GM12865 (cell line): ENCODE data around the gene ANKRD2.
A peak's percentile ranks its signal among the peaks of the same experiment; 100 is the strongest.

ENCODE experiments used
- DNase-seq: peaks from one replicate; pipeline ENCODE4 v3.0.0; 2010; ENCODE audit warnings: low read depth
- H3K4me3 ChIP-seq: 2 replicates; pipeline ENCODE4 v1.5.1; 2011; ENCODE audit warnings: mild to moderate bottlenecking, low read depth, low read length, control low read depth
- TF ChIP-seq, protein P1 (sequence below): IDR thresholded peaks from 2 replicates; pipeline ENCODE4 v1.5.1; 2011; ENCODE audit warnings: low read length, control low read depth, low read depth, inconsistent platforms; ENCODE audit not compliant: insufficient read depth; ENCODE audit errors: missing control alignments

The ANKRD2 gene

DNA sequence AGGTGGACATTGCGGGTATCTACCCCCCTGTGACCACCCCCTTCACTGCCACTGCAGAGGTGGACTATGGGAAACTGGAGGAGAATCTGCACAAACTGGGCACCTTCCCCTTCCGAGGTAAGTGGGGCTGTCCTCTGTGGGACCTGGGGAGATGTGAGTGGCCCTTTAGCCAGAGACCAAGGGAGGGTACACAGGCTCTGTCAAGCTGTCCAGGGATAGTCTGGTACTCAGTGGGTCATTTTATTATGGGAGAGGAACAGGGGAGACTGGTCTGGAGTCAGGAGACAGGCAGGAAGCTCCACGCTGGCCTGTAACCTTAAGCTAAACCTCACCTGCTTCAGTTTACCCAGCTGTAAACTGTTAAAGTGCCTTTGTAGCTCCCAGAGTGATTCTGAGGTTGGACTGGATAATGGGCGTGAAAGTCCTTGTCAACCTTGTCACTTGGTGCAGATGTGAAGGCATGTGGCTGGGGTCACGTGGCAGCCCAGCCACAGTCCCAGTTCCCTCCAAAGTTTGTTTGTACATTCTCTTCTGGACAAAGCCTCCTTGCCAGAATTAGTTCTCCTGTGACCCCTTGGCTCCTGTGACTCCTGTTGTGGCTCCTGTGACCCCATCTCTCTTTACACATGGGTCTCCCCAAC lies 12.3 kb downstream of the ANKRD2 start:
- H3K4me3 ChIP-seq, result no peak overlapping the region
- DNase-seq, result no peak
- TF ChIP-seq, protein P1, sequence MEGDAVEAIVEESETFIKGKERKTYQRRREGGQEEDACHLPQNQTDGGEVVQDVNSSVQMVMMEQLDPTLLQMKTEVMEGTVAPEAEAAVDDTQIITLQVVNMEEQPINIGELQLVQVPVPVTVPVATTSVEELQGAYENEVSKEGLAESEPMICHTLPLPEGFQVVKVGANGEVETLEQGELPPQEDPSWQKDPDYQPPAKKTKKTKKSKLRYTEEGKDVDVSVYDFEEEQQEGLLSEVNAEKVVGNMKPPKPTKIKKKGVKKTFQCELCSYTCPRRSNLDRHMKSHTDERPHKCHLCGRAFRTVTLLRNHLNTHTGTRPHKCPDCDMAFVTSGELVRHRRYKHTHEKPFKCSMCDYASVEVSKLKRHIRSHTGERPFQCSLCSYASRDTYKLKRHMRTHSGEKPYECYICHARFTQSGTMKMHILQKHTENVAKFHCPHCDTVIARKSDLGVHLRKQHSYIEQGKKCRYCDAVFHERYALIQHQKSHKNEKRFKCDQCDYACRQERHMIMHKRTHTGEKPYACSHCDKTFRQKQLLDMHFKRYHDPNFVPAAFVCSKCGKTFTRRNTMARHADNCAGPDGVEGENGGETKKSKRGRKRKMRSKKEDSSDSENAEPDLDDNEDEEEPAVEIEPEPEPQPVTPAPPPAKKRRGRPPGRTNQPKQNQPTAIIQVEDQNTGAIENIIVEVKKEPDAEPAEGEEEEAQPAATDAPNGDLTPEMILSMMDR, result no peak

DNA sequence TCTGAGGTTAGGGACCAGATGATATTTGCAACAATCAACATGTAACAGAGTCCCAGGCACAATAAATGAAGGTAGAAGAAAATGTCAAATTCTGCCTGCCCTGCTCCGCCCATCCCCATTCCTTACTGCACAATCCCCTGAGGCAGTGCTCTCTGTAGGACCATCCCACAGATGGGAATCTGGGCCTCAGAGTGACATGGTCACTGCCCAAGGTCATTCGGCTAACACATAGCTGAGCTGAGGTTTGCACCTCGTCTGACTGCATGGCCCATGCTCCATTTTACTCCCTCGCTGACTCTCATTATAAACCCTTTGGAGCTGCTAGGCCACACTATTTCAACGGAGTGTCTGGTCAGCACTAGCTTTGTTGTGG lies 12.8 kb downstream of the ANKRD2 start:
- no peak overlapping the region for H3K4me3 ChIP-seq
- TF ChIP-seq, protein P1, result no peak
- no peak for DNase-seq

DNA sequence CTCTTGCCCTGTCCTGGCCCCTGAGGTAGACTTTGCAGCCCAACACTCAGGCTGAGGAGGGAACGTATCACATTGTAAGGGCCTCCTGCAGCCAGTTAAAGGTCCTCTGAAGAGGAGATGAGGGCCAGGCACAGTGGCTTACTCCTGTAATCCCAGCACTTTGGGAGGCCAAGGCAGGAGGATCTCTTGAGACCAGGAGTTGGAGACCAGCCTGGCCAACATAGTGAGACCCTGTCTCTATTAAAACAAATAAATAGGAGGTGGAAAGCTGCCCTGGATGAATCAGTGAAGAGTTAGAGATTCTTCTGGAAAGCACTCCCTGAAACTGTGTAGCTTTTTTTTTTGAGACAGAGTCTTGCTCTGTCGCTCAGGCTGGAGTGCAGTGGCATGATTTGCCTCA lies 14.6 kb downstream of the ANKRD2 start:
- TF ChIP-seq, protein P1, result no peak
- H3K4me3 ChIP-seq, result no peak overlapping the region
- no peak for DNase-seq

DNA sequence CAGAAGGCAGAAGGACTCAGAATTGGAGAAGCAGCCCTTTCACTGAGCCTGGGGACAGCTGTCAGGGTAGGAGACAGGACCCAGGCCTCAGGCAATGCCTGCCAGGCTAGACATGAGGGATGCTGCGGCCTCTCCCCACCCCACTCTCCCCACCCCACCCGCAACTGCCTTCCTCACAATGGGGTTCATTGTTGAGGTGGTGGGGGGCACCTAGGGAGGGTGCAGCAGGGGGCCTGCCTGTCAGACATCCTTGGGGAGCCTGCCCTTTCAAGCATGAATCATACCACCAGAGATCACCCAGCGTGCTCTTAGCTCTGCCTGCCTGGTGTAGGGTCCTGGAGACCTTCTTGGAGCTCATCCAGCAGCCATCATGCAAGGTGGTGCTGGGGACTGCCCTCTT lies 16.9 kb downstream of the ANKRD2 start, which contains the start of gene C10orf62:
Gene C10orf62, plus strand, starts transcription at position 243 of the 400 bp plus-strand sequence. CDS start 177 bp downstream, outside the sequence.
- TF ChIP-seq, protein P1, result no peak

DNA sequence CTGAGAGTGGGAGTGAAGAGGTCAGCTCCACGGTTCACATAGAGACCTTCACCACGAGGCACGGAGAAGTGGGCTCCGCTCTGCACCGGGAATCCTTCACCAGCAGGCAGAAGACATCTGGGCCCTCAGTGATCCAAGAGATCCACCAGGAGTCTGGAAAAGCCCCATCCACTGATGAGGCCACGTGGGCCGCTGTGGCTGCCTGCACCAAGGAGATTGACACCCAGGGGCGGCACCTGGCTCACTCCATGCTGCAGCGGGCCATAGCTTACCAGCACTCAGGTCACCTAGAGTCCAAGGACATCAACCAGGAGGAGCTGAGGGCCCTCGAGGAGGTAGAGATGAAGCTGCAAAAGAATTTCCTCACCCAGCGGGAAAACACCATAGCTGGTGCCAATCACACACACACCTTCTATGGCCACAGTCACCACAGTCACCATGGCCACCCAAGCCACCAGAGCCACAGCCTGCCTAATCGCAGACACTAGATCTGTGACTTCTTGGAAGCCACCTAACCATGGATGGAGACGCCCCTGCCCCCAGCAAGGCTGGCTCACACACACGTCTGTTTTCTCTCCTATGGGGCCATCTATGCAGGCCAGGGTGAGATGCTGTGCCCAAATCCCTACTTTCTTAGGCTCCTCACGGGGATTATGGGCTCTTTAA lies 17.6 kb downstream of the ANKRD2 start:
- TF ChIP-seq, protein P1, result no peak
- peak; percentile 15 for DNase-seq
- H3K4me3 ChIP-seq, result no peak overlapping the region

More for the DNA sequence above, 16.9 kb downstream of the ANKRD2 start, which contains the start of gene C10orf62:
- H3K4me3 ChIP-seq, result no peak within 1 kb of the TSS
- no peak for DNase-seq

DNA sequence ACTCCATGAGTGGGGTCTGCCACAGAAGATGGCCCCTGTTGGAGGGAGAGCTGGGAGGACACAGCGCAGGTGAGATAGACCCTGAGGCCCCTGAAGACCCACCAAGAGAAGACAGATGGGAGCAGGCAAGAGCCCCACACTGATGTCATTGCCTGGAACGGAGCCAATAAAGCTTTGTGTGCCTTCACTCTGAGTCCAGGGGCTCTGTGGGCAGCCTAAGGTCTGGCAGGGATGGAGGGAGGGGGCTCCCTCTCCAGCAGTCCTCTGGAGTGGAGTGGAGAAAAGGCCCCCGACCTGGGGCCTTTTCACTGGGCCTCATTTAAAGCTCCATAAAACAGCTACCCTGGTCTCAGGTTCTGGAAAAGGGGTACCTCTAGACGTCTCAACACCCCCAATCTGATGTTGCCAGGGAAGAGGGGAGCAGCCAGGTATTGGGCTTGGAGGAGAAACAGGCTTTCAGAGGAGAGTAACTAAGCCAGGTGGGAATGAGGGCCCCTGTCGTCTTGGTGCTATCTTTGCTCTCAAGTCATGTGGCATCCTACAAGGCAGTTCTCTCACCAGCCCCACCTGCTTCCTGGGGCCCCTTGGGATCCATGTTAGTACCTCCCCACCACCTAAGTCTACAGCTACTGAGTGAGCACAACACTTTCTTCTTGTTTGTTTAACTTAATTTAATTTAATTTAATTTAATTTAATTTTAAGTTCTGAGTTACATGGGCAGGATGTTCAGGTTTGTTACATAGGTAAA lies 18.3 kb downstream of the ANKRD2 start:
- DNase-seq, result no peak
- H3K4me3 ChIP-seq, result no peak overlapping the region
- TF ChIP-seq, protein P1, result no peak
